Measurements from ENCODE around the gene SEPTIN8.

Gene SEPTIN8, protein sequence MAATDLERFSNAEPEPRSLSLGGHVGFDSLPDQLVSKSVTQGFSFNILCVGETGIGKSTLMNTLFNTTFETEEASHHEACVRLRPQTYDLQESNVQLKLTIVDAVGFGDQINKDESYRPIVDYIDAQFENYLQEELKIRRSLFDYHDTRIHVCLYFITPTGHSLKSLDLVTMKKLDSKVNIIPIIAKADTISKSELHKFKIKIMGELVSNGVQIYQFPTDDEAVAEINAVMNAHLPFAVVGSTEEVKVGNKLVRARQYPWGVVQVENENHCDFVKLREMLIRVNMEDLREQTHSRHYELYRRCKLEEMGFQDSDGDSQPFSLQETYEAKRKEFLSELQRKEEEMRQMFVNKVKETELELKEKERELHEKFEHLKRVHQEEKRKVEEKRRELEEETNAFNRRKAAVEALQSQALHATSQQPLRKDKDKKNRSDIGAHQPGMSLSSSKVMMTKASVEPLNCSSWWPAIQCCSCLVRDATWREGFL

DNA sequence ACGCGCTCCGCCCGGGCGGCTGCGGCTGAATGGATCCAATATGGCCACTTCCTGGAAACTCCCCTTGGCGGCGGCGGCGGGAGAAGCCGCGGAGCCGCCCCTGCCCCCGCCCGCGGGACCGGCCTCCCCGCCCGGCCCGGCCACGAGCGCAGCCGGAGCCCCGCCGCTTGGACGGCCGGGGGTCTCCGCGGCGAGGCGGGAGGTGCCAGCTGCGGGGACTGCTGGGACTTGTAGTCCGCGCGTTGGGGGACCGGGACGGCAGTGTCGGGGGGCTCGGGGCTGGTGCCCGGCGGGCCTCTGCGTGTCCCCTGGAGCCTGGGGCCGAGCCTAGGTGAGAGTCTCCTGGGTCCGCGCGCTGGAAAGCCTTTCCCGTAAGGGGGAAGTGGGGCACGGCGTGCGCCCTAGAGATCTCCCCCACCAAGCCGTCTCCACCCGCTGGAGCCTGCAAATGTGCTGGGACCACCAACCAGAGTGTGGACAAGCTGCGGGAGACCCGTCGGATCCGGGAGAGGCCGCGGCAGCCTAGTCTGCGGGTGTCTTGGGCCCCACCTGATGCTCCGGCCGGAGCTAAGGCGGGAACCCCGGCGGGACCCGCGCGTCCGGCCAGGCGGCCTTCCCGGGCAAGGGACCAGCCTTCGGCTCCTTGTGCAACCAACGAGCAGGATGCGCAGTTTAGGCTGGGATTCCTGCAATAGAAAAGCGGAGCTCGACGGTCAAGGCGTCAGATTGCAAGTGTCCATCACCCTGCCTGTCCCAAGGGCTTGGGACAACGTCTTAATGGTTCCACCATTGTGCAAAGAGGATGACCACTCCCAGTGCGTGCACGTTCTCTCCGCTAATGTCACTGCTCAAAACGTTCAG lies at the start of gene SEPTIN8:
SEPTIN8 (minus strand) TSS at position 31 of the 861 bp plus-strand sequence. CDS start 102 bp downstream, outside the sequence.
- TF ChIP-seq YY1 (IDR thresholded peaks at IDR 0.05; ENCODE audit: low read depth) (peak; percentile 80), TEAD4 (IDR thresholded peaks at IDR 0.05) (no peak), CEBPB (IDR thresholded peaks at IDR 0.05) (no peak), CREB1 (IDR thresholded peaks at IDR 0.05; ENCODE audit: low read depth) (no peak), REST (IDR thresholded peaks at IDR 0.05; ENCODE audit: low read depth) (no peak), EGR1 (IDR thresholded peaks at IDR 0.05) (no peak), RAD21 (IDR thresholded peaks at IDR 0.05; ENCODE audit: low read depth) (no peak), MAX (IDR thresholded peaks at IDR 0.05) (no peak), ZBTB7A (IDR thresholded peaks at IDR 0.05; ENCODE audit: low read depth) (no peak; the same call in none of the 2 replicates), TAF1 (IDR thresholded peaks at IDR 0.05; ENCODE audit: low read depth) (peak; percentile 36; the same call in 1 of the 2 replicates), EP300 (IDR thresholded peaks at IDR 0.05; ENCODE audit: borderline replicate concordance) (no peak), FOXM1 (IDR thresholded peaks at IDR 0.05; ENCODE audit: borderline replicate concordance, low read depth) (no peak), USF1 (IDR thresholded peaks at IDR 0.05) (no peak), TCF12 (IDR thresholded peaks at IDR 0.05; ENCODE audit: low read depth) (0 out of 2 replicates have a peak, but pooled peaks have one; percentile 33), NFIC (IDR thresholded peaks at IDR 0.05) (no peak)

- TF ChIP-seq FOXM1 (IDR thresholded peaks at IDR 0.05; ENCODE audit: borderline replicate concordance, low read depth), result no peak
Measured at GRCh38 chr5:132826424-132827082, 49.5 kb upstream of the SEPTIN8 start.

DNA sequence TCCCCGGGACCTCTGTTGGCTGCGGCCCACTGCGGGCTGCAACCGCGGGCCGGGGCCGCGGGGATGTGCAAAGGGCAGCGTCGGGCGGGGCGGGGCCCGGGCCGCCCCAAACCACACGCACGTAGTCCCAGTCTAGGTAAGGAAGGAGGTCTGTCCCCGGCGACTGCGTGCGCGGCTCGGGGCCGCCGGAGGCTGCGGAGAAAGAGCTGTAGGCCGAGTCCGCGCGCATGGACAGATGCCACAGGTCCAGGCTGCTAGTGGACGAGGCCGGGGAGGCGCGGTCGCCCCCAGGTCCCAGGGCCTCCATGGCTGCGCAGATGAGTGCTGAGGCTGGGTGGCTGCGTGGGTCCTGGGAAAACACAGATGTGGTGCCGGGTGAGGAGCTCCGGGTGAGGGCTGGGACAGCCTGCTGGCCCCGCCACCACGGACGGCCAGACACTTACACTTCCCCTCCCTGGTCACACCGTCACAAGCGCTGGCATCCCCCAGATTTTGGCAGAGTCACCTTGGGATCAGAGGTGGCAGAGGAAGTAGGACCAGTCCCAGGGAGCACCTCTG lies 48.9 kb upstream of the SEPTIN8 start:
- TF ChIP-seq RAD21 (IDR thresholded peaks at IDR 0.05; ENCODE audit: low read depth) (no peak), TAF1 (IDR thresholded peaks at IDR 0.05; ENCODE audit: low read depth) (no peak)

- no peak for TF ChIP-seq USF1 (IDR thresholded peaks at IDR 0.05)
- TF ChIP-seq MAX (IDR thresholded peaks at IDR 0.05), result no peak
- TF ChIP-seq TAF1 (IDR thresholded peaks at IDR 0.05; ENCODE audit: low read depth), result no peak
- TF ChIP-seq TCF12 (IDR thresholded peaks at IDR 0.05; ENCODE audit: low read depth), result no peak
- TF ChIP-seq CEBPB (IDR thresholded peaks at IDR 0.05), result no peak
- TF ChIP-seq YY1 (IDR thresholded peaks at IDR 0.05; ENCODE audit: low read depth), result no peak
- no peak for TF ChIP-seq REST (IDR thresholded peaks at IDR 0.05; ENCODE audit: low read depth)
- no peak for TF ChIP-seq TEAD4 (IDR thresholded peaks at IDR 0.05)
- TF ChIP-seq EP300 (IDR thresholded peaks at IDR 0.05; ENCODE audit: borderline replicate concordance), result no peak
- TF ChIP-seq CREB1 (IDR thresholded peaks at IDR 0.05; ENCODE audit: low read depth), result no peak
Measured at GRCh38 chr5:132825033-132825833, 48.2 kb upstream of the SEPTIN8 start.

Measured in Ishikawa (cell line).